Dendritic cell treated with granulocyte-macrophage colony-stimulating factor and Interleukin-4, amounts not matched to agents 40 ng/mL and 50 ng/mL, for 4 days (primary cell): ENCODE data around the gene KIF12.
"Not testable (repeated sequence)": the region's sequence is repeated elsewhere in the genome, so short reads cannot be mapped to it uniquely, and the experiment has no call there.

Experiments used
- H3K27ac Mint-ChIP-seq: one replicate; pipeline ENCODE4 v1.8.0; 2022; ENCODE audit warnings: mild to moderate bottlenecking, mixed read lengths
- H3K27me3 Mint-ChIP-seq: one replicate; pipeline ENCODE4 v1.8.0; 2022; ENCODE audit warnings: mild to moderate bottlenecking, mixed read lengths
- H3K36me3 Mint-ChIP-seq: one replicate; pipeline ENCODE4 v1.8.0; 2022; ENCODE audit warnings: low read depth, mixed read lengths
- H3K4me1 Mint-ChIP-seq: one replicate; pipeline ENCODE4 v1.8.0; 2022; ENCODE audit warnings: low read depth, mixed read lengths
- H3K4me3 Mint-ChIP-seq: one replicate; pipeline ENCODE4 v1.8.0; 2022; ENCODE audit warnings: mild to moderate bottlenecking, moderate library complexity, mixed read lengths
- H3K9me3 Mint-ChIP-seq: one replicate; pipeline ENCODE4 v1.8.0; 2022; ENCODE audit warnings: mixed read lengths
- intact Hi-C: fragments of 100-400 bp; cut with micrococcal nuclease; formaldehyde crosslinking; loops from one replicate; pipeline ENCODE4 v1.15.0; 2022

Gene KIF12

GRCh38 chr9:114049441-114050225, 49.5 kb downstream of the KIF12 start:
- H3K9me3 Mint-ChIP-seq: no peaks in the 10 kb centered on the region

GRCh38 chr9:114048533-114049415, 50.3 kb downstream of the KIF12 start:
- intact Hi-C loops: no loop called here
- no peak overlapping the region for H3K4me3 Mint-ChIP-seq
- H3K27ac Mint-ChIP-seq: no peak overlapping the region
- H3K9me3 Mint-ChIP-seq: no peaks in the 10 kb centered on the region
- no peaks in the 10 kb centered on the region for H3K27me3 Mint-ChIP-seq
- peaks cover 16% of the 10 kb centered on the region for H3K36me3 Mint-ChIP-seq
- H3K4me1 Mint-ChIP-seq: no peaks in the 10 kb centered on the region

More at GRCh38 chr9:114049441-114050225, 49.5 kb downstream of the KIF12 start:
- Mint-ChIP-seq H3K27ac (no peak overlapping the region), H3K27me3 (no peaks in the 10 kb centered on the region), H3K4me3 (no peak overlapping the region), H3K36me3 (peaks cover 16% of the 10 kb centered on the region), H3K4me1 (no peaks in the 10 kb centered on the region)
- intact Hi-C loops: no loop called here

- no peak overlapping the region for H3K27ac Mint-ChIP-seq
- no peak overlapping the region for H3K4me3 Mint-ChIP-seq
- H3K9me3 Mint-ChIP-seq: no peaks in the 10 kb centered on the region
- H3K36me3 Mint-ChIP-seq: peaks cover 16% of the 10 kb centered on the region
- no peaks in the 10 kb centered on the region for H3K27me3 Mint-ChIP-seq
- intact Hi-C loops: no loop called here
- H3K4me1 Mint-ChIP-seq: no peaks in the 10 kb centered on the region
These were observed 51.4 kb downstream of the KIF12 start for GRCh38 chr9:114047717-114048116.

- intact Hi-C loops: no loop called here
- H3K36me3 Mint-ChIP-seq: peaks cover 16% of the 10 kb centered on the region
- no peaks in the 10 kb centered on the region for H3K9me3 Mint-ChIP-seq
- H3K4me1 Mint-ChIP-seq: no peaks in the 10 kb centered on the region
- H3K27ac Mint-ChIP-seq: no peak overlapping the region
- H3K4me3 Mint-ChIP-seq: no peak overlapping the region
- H3K27me3 Mint-ChIP-seq: no peaks in the 10 kb centered on the region
These were observed 52.2 kb downstream of the KIF12 start for GRCh38 chr9:114046875-114047274.

- intact Hi-C loops: no loop called here
- Mint-ChIP-seq H3K4me1 (no peaks in the 10 kb centered on the region), H3K4me3 (no peak overlapping the region), H3K27ac (no peak overlapping the region), H3K9me3 (no peaks in the 10 kb centered on the region), H3K27me3 (no peaks in the 10 kb centered on the region), H3K36me3 (peaks cover 16% of the 10 kb centered on the region)
These were observed 52.8 kb downstream of the KIF12 start for GRCh38 chr9:114046237-114046755.

GRCh38 chr9:114043660-114044059, 55.4 kb downstream of the KIF12 start:
- H3K27me3 Mint-ChIP-seq, H3K36me3 Mint-ChIP-seq, intact Hi-C loops, H3K4me1 Mint-ChIP-seq, H3K27ac Mint-ChIP-seq, H3K9me3 Mint-ChIP-seq, H3K4me3 Mint-ChIP-seq: not testable (repeated sequence)
